Endothelial cell of umbilical vein (primary cell): ENCODE results near the gene TENM4. TPM values are rescaled to one million over a fixed set of nuclear protein-coding genes. Genes with fewer than 3 reads are reported as not detected.

ENCODE experiments used
- BruUV-seq: library from RNA; stranded (reverse); fragments of 400-500 nt; replicated peaks from 2 replicates; lab custom pipeline; 2021; lab: Mats Ljungman, UMichigan
- CTCF ChIA-PET: fragments of 300-600, 350-600 bp; sonication (Branson Sonifier 250); formaldehyde crosslinking; loops from one replicate; lab custom pipeline; 2021; ENCODE audit warnings: antibody characterized with exemption, inconsistent platforms; lab: Charles Lee
- POLR2A ChIA-PET: fragments of 300-600, 350-600 bp; sonication (Branson Sonifier 250); formaldehyde crosslinking; loops from one replicate; lab custom pipeline; 2021; ENCODE audit warnings: antibody characterized with exemption, inconsistent platforms; lab: Charles Lee
- DNase-seq: peaks from one replicate; pipeline ENCODE4 v3.0.0-alpha.2; 2011; ENCODE audit warnings: low read depth, low spot score
- FAIRE-seq: peaks from 2 replicates; lab custom pipeline; 2011; peaks lifted over from hg19 to GRCh38; lab: Jason Lieb, UNC
- H2AFZ ChIP-seq: 2 replicates; pipeline ENCODE4 v1.6.0; 2012; ENCODE audit warnings: low read depth, low read length, control low read depth, inconsistent platforms
- H3K27ac ChIP-seq: 2 replicates; pipeline ENCODE4 v1.5.1; 2011; ENCODE audit warnings: low read depth, mild to moderate bottlenecking, control low read depth, low read length, moderate library complexity; ENCODE audit not compliant: insufficient read depth
- H3K27me3 ChIP-seq, 2 experiments: 2 replicates each; pipeline versions ENCODE4 v1.6.0 to v1.6.1; 2011; ENCODE audit warnings: low read length in 2 of 2, mixed read lengths in 1 of 2; ENCODE audit not compliant: control insufficient read depth in 2 of 2, insufficient read depth in 2 of 2
- H3K36me3 ChIP-seq, 2 experiments: 2 replicates in 1 of 2; 3 replicates in 1 of 2; pipeline ENCODE4 v1.5.1; 2011; ENCODE audit warnings: low read length in 2 of 2, mild to moderate bottlenecking in 1 of 2, moderate library complexity in 1 of 2; ENCODE audit not compliant: control insufficient read depth in 2 of 2, insufficient read depth in 2 of 2; ENCODE audit errors: extremely low read depth in 1 of 2
- H3K4me1 ChIP-seq: 3 replicates; pipeline ENCODE4 v1.5.1; 2011; ENCODE audit warnings: mild to moderate bottlenecking, low read length; ENCODE audit not compliant: control insufficient read depth, insufficient read depth; ENCODE audit errors: extremely low read depth
- H3K4me2 ChIP-seq: 2 replicates; pipeline ENCODE4 v1.6.1; 2011; ENCODE audit warnings: low read length, control low read depth, mixed read lengths; ENCODE audit not compliant: insufficient read depth
- H3K4me3 ChIP-seq, 3 experiments: fragments of 200-600 bp in 1 of 3; sonication (generic), shearing (Covaris generic) in 1 of 3; replicated peaks in 1 of 3; 2 replicates each; pipeline ENCODE4 v1.5.1; 2011 to 2016; ENCODE audit warnings: control low read depth in 3 of 3, low read length in 3 of 3, mild to moderate bottlenecking in 2 of 3, inconsistent platforms in 1 of 3, low read depth in 1 of 3, moderate library complexity in 1 of 3; ENCODE audit not compliant: insufficient read depth in 1 of 3
- H3K79me2 ChIP-seq: 2 replicates; pipeline ENCODE4 v1.6.0; 2012; ENCODE audit warnings: low read length, inconsistent platforms; ENCODE audit not compliant: control insufficient read depth, insufficient read depth
- H3K9ac ChIP-seq: replicated peaks from 2 replicates; pipeline ENCODE3; 2011; ENCODE audit warnings: low read length, control low read depth; ENCODE audit not compliant: insufficient read depth; ENCODE audit errors: extremely low read depth
- H3K9me1 ChIP-seq: replicated peaks from 3 replicates; pipeline ENCODE4 v1.6.0; 2011; ENCODE audit warnings: mild to moderate bottlenecking, low read length; ENCODE audit not compliant: control insufficient read depth, insufficient read depth; ENCODE audit errors: extremely low read depth
- H3K9me3 ChIP-seq: replicated peaks from 2 replicates; pipeline ENCODE4 v1.5.1; 2012; ENCODE audit warnings: low read length, inconsistent platforms; ENCODE audit not compliant: control insufficient read depth, insufficient read depth
- H4K20me1 ChIP-seq: replicated peaks from 2 replicates; pipeline ENCODE3; 2011; ENCODE audit warnings: mild to moderate bottlenecking, low read length; ENCODE audit not compliant: control insufficient read depth, insufficient read depth; ENCODE audit errors: extremely low read depth
- EZH2 ChIP-seq: IDR thresholded peaks from 2 replicates; pipeline ENCODE4 v1.6.1; 2012; ENCODE audit warnings: borderline replicate concordance, low read depth, mild to moderate bottlenecking, moderate library complexity, low read length, inconsistent platforms; ENCODE audit not compliant: severe bottlenecking
- FOS ChIP-seq: IDR thresholded peaks from 2 replicates; pipeline ENCODE4 v1.6.1; 2011; ENCODE audit warnings: mild to moderate bottlenecking, low read length, moderate library complexity, borderline replicate concordance; ENCODE audit not compliant: insufficient read depth
- JUN ChIP-seq: IDR thresholded peaks from 2 replicates; pipeline ENCODE4 v1.6.1; 2011; ENCODE audit warnings: borderline replicate concordance, low read depth; ENCODE audit not compliant: insufficient read length, insufficient read depth
- MYC ChIP-seq: IDR thresholded peaks from one replicate; pipeline ENCODE4 v1.6.1; 2011; ENCODE audit warnings: mild to moderate bottlenecking, low read depth, low read length
- POLR2A ChIP-seq: IDR thresholded peaks from 2 replicates; pipeline ENCODE4 v1.6.1; 2012; ENCODE audit warnings: low read depth, mild to moderate bottlenecking, control low read depth, low read length
- POLR2AphosphoS5 ChIP-seq: IDR thresholded peaks from 2 replicates; pipeline ENCODE4 v1.6.1; 2012; ENCODE audit warnings: low read depth, mild to moderate bottlenecking, control low read depth, low read length, moderate library complexity; ENCODE audit not compliant: insufficient read depth
- dilution Hi-C: fragments of 300-500 bp; cut with MboI; formaldehyde crosslinking; loops from one replicate; pipeline ENCODE4 v1.15.0; 2019; ENCODE audit warnings: low sequenced_read_pairs; ENCODE audit not compliant: extremely low pct_ligation_motif_present
- intact Hi-C: fragments of 100-400 bp; cut with micrococcal nuclease; formaldehyde crosslinking; loops from one replicate; pipeline ENCODE4 v1.10.0; 2022
- polyA plus RNA-seq, 4 experiments: library from polyadenylated mRNA; depleted of rRNA in 3 of 4; stranded (reverse) in 3 of 4; unstranded in 1 of 4; fragments of >200 nt; gene quantifications; 2 replicates each; pipeline versions ENCODE4 v1.2.1 to v1.2.3, GENCODE V29; 2011 to 2012; ENCODE audit warnings: missing spikeins in 1 of 4
- total RNA-seq: library from RNA; stranded (reverse); gene quantifications from 2 replicates; pipeline ENCODE4 v1.2.3, GENCODE V29; 2021
- TF ChIP-seq, protein P1 (sequence below), 2 donors: IDR thresholded peaks; 1 replicate in 1 of 2; 2 replicates in 1 of 2; pipeline ENCODE4 v1.5.1; 2011; ENCODE audit warnings: low read length in 2 of 2, mild to moderate bottlenecking in 2 of 2, moderate library complexity in 2 of 2, control low read depth in 1 of 2, inconsistent platforms in 1 of 2, low read depth in 1 of 2; ENCODE audit not compliant: insufficient read depth in 1 of 2; ENCODE audit errors: extremely low read depth in 1 of 2

Gene TENM4
- total and polyA plus RNA-seq, 2 donors (not counting 3 experiments of a cell fraction or from before 2014, with no cell fraction given), result 0.06 to 0.27 TPM

DNA sequence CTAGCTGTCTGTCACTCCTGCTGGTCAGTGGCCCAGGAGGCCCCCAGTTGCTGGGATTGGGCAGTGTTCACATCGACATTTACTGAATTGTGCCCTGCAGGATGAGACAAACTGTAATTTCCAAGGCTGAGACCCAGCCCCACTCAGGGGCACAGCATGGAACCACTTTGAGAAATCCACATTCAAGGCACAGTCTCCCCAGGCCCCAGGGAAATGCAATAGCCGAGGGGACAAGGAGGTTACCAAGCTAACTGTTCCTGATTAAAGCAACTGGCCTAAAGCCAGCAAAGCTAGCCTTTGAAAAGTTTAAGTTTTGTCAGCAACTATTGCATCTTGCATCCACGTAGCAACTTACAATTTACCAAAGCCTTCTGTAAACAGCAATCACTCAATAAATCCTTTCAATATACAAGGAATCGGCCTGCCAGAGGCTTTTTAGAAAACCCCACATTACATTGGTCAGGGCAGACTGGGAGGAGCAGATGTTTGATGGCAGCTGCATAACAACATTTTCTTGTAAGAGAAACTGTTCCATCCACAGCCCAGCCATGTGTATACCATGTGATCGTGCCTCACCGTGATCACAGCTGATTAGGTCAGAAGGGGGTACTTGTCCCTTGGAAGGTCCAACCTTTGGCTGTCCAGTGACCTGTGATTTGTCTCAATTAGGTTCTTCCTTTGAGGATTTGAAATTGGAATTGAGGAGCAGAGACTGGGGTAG is 103.9 kb downstream of the TENM4 start:
- no peaks in the 10 kb centered on the region for H3K27me3 ChIP-seq
- H3K4me1 ChIP-seq, result no peaks in the 10 kb centered on the region
- H3K9me3 ChIP-seq, result peaks cover 5% of the 10 kb centered on the region
- no peaks in the 10 kb centered on the region for H4K20me1 ChIP-seq
- POLR2A ChIA-PET, result no interaction called here
- H3K9ac ChIP-seq, result no peak overlapping the region
- no peak overlapping the region for H3K27ac ChIP-seq
- no peak overlapping the region for H2AFZ ChIP-seq
- dilution Hi-C loops, result no loop called here
- H3K4me2 ChIP-seq, result no peak overlapping the region
- TF ChIP-seq POLR2A (no peak), FOS (no peak), POLR2AphosphoS5 (no peak), EZH2 (no peak), JUN (no peak), MYC (no peak)
- TF ChIP-seq, protein P1, sequence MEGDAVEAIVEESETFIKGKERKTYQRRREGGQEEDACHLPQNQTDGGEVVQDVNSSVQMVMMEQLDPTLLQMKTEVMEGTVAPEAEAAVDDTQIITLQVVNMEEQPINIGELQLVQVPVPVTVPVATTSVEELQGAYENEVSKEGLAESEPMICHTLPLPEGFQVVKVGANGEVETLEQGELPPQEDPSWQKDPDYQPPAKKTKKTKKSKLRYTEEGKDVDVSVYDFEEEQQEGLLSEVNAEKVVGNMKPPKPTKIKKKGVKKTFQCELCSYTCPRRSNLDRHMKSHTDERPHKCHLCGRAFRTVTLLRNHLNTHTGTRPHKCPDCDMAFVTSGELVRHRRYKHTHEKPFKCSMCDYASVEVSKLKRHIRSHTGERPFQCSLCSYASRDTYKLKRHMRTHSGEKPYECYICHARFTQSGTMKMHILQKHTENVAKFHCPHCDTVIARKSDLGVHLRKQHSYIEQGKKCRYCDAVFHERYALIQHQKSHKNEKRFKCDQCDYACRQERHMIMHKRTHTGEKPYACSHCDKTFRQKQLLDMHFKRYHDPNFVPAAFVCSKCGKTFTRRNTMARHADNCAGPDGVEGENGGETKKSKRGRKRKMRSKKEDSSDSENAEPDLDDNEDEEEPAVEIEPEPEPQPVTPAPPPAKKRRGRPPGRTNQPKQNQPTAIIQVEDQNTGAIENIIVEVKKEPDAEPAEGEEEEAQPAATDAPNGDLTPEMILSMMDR (IDR thresholded peaks at IDR 0.05; ENCODE audit: extremely low read depth in 1 of 2, insufficient read depth in 1 of 2, low read depth in 1 of 2, low read length in 2 of 2), result no peak
- FAIRE-seq (no peak), DNase-seq (no peak)
- BruUV-seq, result no TSS peak
- H3K9me1 ChIP-seq, result no peaks in the 10 kb centered on the region
- H3K36me3 ChIP-seq, result no peaks in the 10 kb centered on the region
- CTCF ChIA-PET, result no interaction called here
- H3K4me3 ChIP-seq, result no peak overlapping the region
- H3K79me2 ChIP-seq, result no peaks in the 10 kb centered on the region
- intact Hi-C loops, result no loop called here
